Fibroblast of villous mesenchyme (primary cell): ENCODE measurements around the gene TCP11. TPM values are rescaled to one million over a fixed set of nuclear protein-coding genes. Genes with fewer than 3 reads are reported as not detected.
A peak's percentile ranks its signal among the peaks of the same experiment; 100 is the strongest.

Experiments
- DNase-seq: peaks from one replicate; pipeline ENCODE4 v3.0.0-alpha.2; 2010; ENCODE audit warnings: low read depth
- H3K4me3 ChIP-seq: 2 replicates; pipeline ENCODE4 v1.5.1; 2011; ENCODE audit warnings: low read depth, mild to moderate bottlenecking, low read length
- CTCF ChIP-seq: IDR thresholded peaks from 2 replicates; pipeline ENCODE4 v1.5.1; 2012; ENCODE audit warnings: low read depth, mild to moderate bottlenecking, low read length; ENCODE audit not compliant: insufficient read depth
- total RNA-seq: library from RNA; depleted of rRNA; stranded (reverse); fragments of >200 nt; gene quantifications from 2 replicates; pipeline ENCODE4 v1.2.3, GENCODE V29; 2012

Gene TCP11
- total RNA-seq, 1 donor, result not detected

DNA sequence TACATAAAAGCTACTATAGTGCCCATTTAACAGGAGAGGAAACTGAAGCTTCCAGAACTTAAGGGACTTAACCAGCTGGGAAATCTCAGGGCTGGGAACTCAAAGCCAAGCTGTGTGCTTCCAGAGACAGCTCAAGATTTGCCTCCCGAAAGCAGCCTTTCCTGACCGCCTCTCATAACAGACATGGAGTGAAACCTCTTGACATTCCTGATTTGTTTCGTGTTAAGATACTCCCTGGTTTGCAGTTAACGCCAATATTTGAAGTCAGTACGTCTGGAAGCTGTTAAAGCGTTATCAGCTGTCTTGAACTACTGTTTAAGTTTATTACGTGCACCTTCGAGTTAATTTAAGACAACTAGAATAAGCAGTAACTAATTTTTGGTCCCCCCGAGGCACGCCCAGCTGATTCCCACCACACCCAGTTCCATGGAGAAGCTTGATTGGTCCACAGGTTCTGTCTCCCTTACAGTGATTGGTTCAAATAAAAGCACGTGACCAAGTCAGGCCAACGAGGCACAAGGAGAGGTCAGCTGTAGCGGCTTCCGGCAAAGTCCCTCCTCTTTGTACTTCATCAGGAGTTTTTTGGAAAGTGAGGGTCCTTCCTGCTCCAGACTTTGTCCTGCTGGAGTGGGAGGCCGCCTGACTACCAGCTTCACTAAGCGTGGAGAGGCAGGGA lies 8.9 kb upstream of the TCP11 start:
- TF ChIP-seq CTCF, result no peak
- DNase-seq, result no peak
- H3K4me3 ChIP-seq, result no peak overlapping the region

DNA sequence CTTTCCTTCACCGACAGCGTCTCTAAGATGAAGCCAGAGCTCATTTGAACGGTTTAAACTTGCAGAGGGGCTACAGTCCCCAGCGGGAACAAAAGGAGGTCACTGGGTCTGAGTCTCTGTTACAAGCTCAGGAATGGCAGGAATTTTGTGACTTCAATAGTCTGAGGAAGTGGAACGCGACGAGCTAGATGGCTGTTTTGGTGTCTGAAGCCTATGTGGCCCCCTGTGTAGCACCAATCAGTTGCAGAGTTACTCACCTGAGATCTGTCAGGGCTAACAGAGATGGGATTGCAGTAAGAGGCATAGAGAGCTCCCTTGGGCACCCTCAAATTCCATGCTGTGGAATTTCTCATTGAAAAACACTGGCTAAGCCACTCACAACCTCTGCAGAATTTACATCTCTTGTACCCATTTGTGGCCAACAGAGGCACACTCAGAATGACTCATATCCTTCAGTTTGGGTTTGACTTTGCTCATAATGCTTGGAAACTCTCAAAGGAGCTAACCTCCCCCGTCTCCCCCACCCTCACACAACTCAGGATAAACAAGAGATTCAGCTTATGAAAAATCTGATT lies 7.1 kb upstream of the TCP11 start:
- TF ChIP-seq CTCF, result no peak
- H3K4me3 ChIP-seq, result no peak overlapping the region
- no peak for DNase-seq

DNA sequence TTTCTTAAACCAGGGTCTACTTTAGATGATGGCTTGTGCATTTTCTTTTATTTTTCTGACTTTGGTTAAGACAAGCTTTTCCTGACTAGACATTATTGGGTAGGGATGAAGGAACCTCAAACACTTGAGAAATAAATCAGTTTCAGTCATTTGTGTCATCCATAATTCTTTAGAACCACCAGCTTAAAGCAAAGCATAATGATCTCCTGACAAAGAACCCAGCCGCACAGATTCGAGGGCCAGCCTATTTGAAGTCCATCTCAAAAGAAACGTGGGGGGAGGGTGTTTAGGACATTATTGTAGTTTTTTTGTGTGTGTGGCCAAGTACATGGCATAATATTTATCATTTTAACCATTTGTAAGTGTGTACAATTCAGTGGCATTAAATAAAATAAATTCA lies 6.3 kb upstream of the TCP11 start:
- no peak overlapping the region for H3K4me3 ChIP-seq
- DNase-seq, result no peak
- TF ChIP-seq CTCF, result no peak

DNA sequence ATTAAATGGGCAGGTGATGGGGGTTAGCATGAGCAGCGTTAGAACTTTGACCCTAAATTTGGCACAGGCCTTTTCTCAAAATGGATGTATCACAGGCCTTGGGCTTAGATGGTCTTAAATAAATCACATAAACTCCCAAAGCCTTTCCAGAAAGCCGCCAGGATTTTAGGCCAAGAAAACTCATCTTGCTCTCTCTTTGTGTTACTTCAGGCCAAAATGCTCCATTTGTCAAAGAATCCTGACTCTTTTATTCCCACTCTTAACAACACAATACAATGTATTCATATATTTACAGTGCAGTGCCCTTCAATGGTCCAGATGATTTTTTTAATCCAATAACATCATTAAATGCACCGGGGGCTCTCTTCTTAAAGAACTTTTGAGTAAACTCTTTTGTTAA lies 5.9 kb upstream of the TCP11 start:
- no peak for DNase-seq
- no peak for TF ChIP-seq CTCF
- H3K4me3 ChIP-seq, result no peak overlapping the region

DNA sequence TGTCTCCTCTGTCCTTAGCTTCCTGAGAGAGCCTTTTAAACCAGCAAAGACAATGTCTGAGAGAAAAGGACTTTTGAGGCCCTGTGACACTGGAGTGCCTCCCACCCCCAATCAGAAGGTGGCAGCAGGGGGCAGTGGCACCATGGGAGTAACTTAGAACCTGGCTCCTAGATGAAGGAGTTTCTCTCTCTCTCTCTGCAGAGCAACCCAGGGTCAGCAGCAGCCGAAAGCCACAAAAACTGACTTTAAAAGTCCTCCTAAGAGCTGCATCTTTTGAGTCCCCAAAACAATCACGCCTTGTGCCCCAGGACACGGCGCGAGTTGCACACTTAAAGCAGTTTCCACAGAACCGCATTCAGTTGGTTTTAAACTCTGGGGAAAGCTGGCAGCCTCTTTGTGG lies 5.3 kb upstream of the TCP11 start:
- TF ChIP-seq CTCF, result peak; percentile 71
- no peak overlapping the region for H3K4me3 ChIP-seq
- peak; percentile 48 for DNase-seq

DNA sequence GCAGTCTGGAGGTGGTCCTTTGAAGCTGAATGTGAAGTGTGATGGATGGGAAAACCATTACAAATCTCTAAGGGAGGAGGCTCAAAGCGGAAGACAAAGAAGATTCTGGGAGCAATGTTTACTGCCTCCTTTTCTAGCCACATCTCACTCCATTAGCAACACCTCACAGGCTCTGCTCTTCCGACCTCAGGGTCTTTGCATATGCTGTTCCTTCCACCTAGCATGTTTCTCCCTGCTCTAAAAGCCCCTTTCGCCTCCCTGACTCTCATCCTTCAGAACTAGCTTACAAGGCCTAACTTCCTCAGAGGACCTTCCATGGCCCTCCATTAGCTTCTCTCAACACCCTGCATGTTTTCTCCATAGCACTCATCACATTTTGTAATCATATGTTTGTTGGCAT lies 4.6 kb upstream of the TCP11 start:
- DNase-seq, result no peak
- TF ChIP-seq CTCF, result no peak

More for the DNA sequence above, 4.6 kb upstream of the TCP11 start:
- no peak overlapping the region for H3K4me3 ChIP-seq
